Smooth muscle cell (in vitro differentiated cells): Measurements from ENCODE around the gene ADO. TPM values are rescaled to one million over a fixed set of nuclear protein-coding genes. Genes with fewer than 3 reads are reported as not detected.

ENCODE experiments used
- DNase-seq: peaks from one replicate; lab custom pipeline; 2025; ENCODE audit not compliant: unreplicated experiment; lab: John Stamatoyannopoulos, UW
- H2AFZ ChIP-seq: fragments of 200-600 bp; sonication (generic); 2 replicates; pipeline ENCODE4 v1.6.0; 2016; ENCODE audit warnings: antibody characterized with exemption, low read depth, mild to moderate bottlenecking
- H3F3A ChIP-seq: fragments of 200-600 bp; sonication (generic); 2 replicates; pipeline ENCODE4 v1.6.0; 2017; ENCODE audit warnings: antibody characterized with exemption, low read depth
- H3K27ac ChIP-seq: fragments of 200-600 bp; sonication (generic); 2 replicates; pipeline ENCODE4 v1.5.1; 2016; ENCODE audit warnings: low read depth, mild to moderate bottlenecking
- H3K27me3 ChIP-seq: fragments of 200-600 bp; sonication (generic); 2 replicates; pipeline ENCODE4 v1.6.1; 2016; ENCODE audit warnings: low read depth, mild to moderate bottlenecking
- H3K36me3 ChIP-seq: fragments of 200-600 bp; sonication (generic); 2 replicates; pipeline ENCODE4 v1.5.1; 2016; ENCODE audit warnings: low read depth
- H3K4me1 ChIP-seq: fragments of 200-600 bp; sonication (generic); 2 replicates; pipeline ENCODE4 v1.5.1; 2016; ENCODE audit warnings: low read depth
- H3K4me2 ChIP-seq: fragments of 200-600 bp; sonication (generic); 2 replicates; pipeline ENCODE4 v1.6.0; 2016; ENCODE audit warnings: mild to moderate bottlenecking
- H3K4me3 ChIP-seq: fragments of 200-600 bp; sonication (generic); 2 replicates; pipeline ENCODE4 v1.5.1; 2016; ENCODE audit warnings: mild to moderate bottlenecking
- H3K79me2 ChIP-seq: fragments of 200-600 bp; sonication (generic); 2 replicates; pipeline ENCODE4 v1.6.0; 2016; ENCODE audit warnings: low read depth, mild to moderate bottlenecking
- H3K9ac ChIP-seq: fragments of 200-600 bp; sonication (generic); 2 replicates; pipeline ENCODE4 v1.6.0; 2016; ENCODE audit warnings: low read depth
- H3K9me3 ChIP-seq: fragments of 200-600 bp; sonication (generic); replicated peaks from 2 replicates; pipeline ENCODE4 v1.5.1; 2016; ENCODE audit warnings: low read depth
- H4K20me1 ChIP-seq: fragments of 200-600 bp; sonication (generic); 2 replicates; pipeline ENCODE4 v1.6.0; 2016; ENCODE audit warnings: low read depth
- WGBS: methylation state at CpG from one replicate; pipeline ENCODE4 v1.1.7; 2016; ENCODE audit warnings: low lambda C conversion rate; 5-methylcytosine and 5-hydroxymethylcytosine counted together
- polyA plus RNA-seq: library from polyadenylated mRNA; unstranded; fragments of >200 nt; fragmentation: Nextera tagmentation; extraction: Ambion mirVana; gene quantifications from 2 replicates; pipeline ENCODE4 v1.2.1, GENCODE V29; 2016
- total RNA-seq: library from RNA; depleted of rRNA; stranded (reverse); fragments of >200 nt; gene quantifications from 2 replicates; pipeline ENCODE4 v1.2.3, GENCODE V29; 2014
- TF ChIP-seq, protein P1 (sequence below): fragments of 200-600 bp; sonication (generic); IDR thresholded peaks from 2 replicates; pipeline ENCODE4 v1.5.1; 2017; ENCODE audit warnings: borderline replicate concordance, mild to moderate bottlenecking, antibody characterized with exemption; ENCODE audit not compliant: insufficient read depth, poor library complexity, severe bottlenecking

ADO gene
- 29.8 and 32.4 TPM in 2 replicates for total RNA-seq
- polyA plus RNA-seq = 11.6 and 11.9 TPM in 2 replicates

DNA sequence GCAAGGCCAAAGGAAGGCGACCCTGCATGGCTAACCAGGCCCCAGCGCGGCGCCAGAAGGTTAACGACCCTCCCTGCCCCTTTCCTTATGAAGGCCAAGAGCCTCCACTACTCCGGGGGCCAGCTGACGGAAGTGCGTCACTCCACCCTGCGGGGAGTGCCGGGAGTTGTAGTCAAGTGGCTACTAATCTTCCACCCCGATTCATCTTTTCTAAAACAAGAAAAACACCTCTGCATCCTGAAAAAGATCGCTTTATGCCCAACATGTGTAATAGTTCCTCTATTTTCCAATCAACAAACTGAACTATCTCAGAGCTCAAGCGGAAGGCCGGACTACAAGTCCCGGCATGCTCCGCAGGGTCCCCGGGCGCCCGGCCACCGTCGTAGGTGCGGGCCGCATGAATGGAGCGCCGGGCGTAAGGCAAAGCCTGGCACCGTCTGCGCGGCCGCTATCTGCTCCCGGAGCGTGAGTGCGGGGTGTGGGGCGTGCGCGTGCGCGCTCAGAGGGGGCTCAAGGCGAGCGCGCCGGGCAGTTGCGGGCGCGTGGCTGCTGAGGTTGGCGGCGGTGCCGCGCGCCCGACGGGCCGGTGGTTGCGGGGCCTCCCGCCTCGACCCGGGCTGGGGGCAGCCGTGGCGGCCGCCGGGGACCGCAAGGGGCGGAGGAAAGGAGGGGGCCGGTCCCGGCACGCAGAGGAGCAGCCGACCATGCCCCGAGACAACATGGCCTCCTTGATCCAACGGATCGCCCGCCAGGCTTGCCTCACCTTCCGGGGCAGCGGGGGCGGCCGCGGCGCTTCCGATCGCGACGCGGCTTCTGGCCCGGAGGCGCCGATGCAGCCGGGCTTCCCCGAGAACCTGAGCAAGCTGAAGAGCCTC lies at the start of gene ADO:
ADO (plus strand) TSS at position 365 of the 875 bp plus-strand sequence; CDS start at position 705, 340 bp downstream.
- peak within 1 kb of the TSS; percentile 92 for H3K4me2 ChIP-seq
- H3K4me3 ChIP-seq = peak within 1 kb of the TSS; percentile 75
- DNase-seq = peak; percentile 63
- peak within 1 kb of the TSS; percentile 96 for H2AFZ ChIP-seq
- peak within 1 kb of the TSS; percentile 94 for H3K9ac ChIP-seq
- WGBS = under 1% methylated on average over 59 of the region's 87 CpGs
- H3K4me1 ChIP-seq = peaks cover 32% of the 10 kb centered on the region
- no peaks in the 10 kb centered on the region for H3K36me3 ChIP-seq
- H3F3A ChIP-seq = no peaks in the 10 kb centered on the region
- H3K9me3 ChIP-seq = no peaks in the 10 kb centered on the region
- H3K79me2 ChIP-seq = peaks cover 48% of the 10 kb centered on the region
- peaks cover 37% of the 10 kb centered on the region for H4K20me1 ChIP-seq
- H3K27ac ChIP-seq = peak within 1 kb of the TSS; percentile 99
- TF ChIP-seq, protein P1, sequence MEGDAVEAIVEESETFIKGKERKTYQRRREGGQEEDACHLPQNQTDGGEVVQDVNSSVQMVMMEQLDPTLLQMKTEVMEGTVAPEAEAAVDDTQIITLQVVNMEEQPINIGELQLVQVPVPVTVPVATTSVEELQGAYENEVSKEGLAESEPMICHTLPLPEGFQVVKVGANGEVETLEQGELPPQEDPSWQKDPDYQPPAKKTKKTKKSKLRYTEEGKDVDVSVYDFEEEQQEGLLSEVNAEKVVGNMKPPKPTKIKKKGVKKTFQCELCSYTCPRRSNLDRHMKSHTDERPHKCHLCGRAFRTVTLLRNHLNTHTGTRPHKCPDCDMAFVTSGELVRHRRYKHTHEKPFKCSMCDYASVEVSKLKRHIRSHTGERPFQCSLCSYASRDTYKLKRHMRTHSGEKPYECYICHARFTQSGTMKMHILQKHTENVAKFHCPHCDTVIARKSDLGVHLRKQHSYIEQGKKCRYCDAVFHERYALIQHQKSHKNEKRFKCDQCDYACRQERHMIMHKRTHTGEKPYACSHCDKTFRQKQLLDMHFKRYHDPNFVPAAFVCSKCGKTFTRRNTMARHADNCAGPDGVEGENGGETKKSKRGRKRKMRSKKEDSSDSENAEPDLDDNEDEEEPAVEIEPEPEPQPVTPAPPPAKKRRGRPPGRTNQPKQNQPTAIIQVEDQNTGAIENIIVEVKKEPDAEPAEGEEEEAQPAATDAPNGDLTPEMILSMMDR = no peak
- no peaks in the 10 kb centered on the region for H3K27me3 ChIP-seq

DNA sequence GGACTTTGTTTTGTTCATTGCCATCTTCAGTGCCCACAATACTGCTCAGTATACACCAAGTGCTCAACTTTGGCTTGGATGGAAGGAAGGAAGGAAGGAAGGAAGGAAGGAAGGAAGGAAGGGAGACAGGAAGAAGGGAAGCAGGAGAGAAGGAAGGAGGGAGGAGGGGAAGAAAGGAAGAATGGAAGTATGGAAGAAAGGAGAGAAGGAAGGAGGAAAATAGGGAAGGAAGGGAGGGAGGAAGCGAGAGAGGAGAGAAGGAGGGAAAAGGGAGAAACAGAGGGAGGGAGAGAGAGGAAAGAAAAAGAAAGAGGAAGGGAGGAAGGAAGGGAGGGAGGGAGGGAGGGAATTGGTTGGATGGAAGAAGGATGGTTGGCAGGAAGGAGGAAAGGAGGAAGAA lies 49.6 kb upstream of the ADO start:
- Histone ChIP-seq H3K9me3 (no peaks in the 10 kb centered on the region), H3K79me2 (no peaks in the 10 kb centered on the region), H2AFZ (no peak overlapping the region), H3K4me1 (no peaks in the 10 kb centered on the region), H3K27ac (no peak overlapping the region), H3K9ac (no peak overlapping the region), H3K27me3 (no peaks in the 10 kb centered on the region), H3F3A (no peaks in the 10 kb centered on the region), H3K36me3 (no peaks in the 10 kb centered on the region), H3K4me3 (no peak overlapping the region), H4K20me1 (no peaks in the 10 kb centered on the region), H3K4me2 (no peak overlapping the region)
- WGBS = 83% methylated on average over 1 of the region's 1 CpG
- no peak for DNase-seq
- TF ChIP-seq, protein P1 = no peak

DNA sequence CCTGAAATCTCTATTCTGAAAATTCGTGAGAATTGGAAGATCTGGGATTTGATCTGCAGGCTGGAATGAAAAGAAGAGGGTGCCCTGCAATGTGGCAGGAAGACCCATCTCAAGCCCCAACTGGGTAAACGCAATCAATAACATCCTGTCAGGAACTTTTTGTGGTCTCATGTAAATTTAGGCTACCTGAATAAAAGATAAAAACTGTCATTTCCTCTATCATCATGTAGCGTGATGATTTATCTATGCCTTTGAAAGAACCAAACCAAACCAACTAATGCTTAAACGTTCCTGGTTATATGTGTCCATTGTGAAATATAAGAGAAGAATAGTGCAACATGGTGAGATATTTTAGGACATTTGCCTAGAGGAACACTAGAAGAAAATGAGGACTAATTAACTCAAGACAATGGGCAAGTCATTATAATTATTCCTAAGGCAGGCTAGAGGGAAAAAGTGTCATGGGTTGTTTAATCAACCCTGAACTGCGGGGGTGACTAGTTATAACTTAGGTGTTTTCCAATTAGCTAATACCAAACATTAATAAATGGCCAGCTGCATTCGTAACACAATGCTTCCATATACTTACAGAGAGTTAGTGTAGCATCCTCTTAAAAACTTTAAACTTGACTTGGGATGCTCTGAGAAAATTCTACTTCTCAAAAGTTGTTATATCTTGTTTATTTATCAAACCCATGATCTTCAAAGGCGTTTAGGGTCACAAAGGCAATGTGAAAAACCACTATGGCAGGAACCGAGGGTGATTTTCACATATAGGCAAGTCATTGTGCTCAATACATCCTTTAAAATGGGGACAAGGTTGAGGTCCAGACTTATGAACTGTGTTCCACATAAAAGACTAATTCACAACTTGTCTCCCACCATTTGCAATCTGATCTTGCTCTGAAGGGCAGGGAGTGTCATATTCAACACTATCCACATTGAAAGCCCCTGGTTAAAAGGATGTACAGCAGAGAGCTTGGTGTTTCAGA lies 48.6 kb upstream of the ADO start:
- DNase-seq = no peak
- Histone ChIP-seq H3K4me2 (no peak overlapping the region), H3K79me2 (no peaks in the 10 kb centered on the region), H3K9ac (no peak overlapping the region), H2AFZ (no peak overlapping the region), H3K27ac (no peak overlapping the region), H3K4me1 (no peaks in the 10 kb centered on the region), H4K20me1 (no peaks in the 10 kb centered on the region), H3K36me3 (no peaks in the 10 kb centered on the region), H3F3A (no peaks in the 10 kb centered on the region), H3K4me3 (no peak overlapping the region), H3K27me3 (no peaks in the 10 kb centered on the region), H3K9me3 (no peaks in the 10 kb centered on the region)
- whole genome bisulfite sequencing = 92% methylated on average over 8 of the region's 8 CpGs
- TF ChIP-seq, protein P1 = no peak
